ENCODE data around the gene CACUL1.
A peak's percentile ranks its signal among the peaks of the same experiment; 100 is the strongest.
"Not testable (repeated sequence)": the region's sequence is repeated elsewhere in the genome, so short reads cannot be mapped to it uniquely, and the experiment has no call there.

The CACUL1 gene

GRCh38 chr10:118768041-118768919, 13.5 kb upstream of the CACUL1 start:
- no peak for DNase-seq

GRCh38 chr10:118767297-118768040, 12.7 kb upstream of the CACUL1 start:
- no peak for DNase-seq

DNA sequence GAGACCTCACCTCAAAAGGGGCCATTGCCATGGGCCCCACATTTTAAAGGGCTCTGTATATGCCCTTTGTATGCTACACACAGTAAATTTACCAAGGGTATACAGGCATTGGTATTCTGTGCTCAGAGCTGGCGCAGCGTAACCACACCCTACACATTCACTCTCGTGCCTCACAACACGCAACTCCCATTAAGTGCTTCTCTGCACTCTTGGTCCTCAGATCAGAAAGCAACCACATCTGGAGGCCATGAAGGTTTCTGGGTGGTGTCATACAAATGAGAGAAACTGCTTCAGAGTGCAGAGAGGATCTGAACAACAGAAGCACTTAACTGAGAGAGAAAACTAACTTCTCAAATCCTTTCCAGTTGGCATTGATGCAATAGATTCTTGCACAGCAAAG, 9.4 kb upstream of the CACUL1 start:
- no peak for DNase-seq

DNA sequence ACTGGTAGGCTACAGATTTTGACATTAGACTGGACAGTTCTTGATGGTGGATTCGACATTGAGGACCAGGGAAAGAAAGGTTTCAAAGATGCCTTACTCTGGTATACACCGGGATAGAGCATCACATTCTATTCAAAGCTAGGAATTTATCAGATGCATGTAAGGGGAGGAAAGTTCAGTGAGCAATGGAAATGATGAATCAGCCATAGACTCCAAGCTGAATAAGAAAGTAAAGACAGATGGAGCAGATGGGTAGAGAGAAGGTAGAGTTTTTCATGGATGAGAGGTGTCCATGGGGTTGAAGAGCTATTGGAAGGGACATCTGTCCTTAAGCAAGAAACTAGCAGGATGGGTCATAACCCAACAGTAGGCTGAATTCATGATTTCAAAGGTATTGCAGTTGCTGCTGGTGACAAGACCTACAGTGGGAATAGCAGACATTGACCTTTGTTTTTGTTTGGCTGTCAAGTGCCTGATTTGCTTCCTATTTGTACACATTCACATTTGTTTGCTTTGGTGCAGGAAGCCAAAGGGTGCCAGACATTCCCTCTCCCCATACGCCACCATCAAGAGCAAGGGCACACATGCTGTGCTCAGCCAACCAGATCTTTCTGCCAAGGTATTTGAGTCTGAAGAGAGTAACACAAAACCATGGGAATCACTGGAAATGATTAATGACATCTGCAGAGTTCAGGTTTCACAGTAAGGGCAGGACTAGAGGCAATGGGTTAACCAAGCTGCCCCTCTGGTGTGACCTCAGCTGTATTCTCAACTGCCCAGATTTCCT, 8.6 kb upstream of the CACUL1 start:
- DNase-seq: no peak

DNA sequence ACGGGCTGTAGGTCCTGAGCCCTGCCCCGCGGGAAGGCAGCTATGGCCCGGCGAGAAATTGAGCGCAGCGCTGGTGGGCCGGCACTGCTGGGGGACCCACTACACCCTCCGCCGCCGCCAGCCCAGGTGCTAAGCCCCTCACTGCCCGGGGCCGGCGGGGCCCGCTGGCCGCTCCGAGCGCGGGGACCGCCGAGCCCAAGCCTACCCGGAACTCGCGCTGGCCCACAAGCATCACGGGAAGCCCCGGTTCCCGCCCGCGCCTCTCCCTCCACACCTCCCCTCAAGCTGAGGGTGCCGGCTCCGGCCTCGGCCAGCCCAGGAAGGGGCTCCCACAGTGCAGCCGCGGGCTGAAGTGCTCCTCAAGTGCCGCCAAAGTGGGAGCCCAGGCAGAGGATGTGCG, 5.5 kb upstream of the CACUL1 start:
- DNase-seq: no peak

- DNase-seq: no peak
Observed at GRCh38 chr10:118758449-118758848, 3.7 kb upstream of the CACUL1 start.

DNA sequence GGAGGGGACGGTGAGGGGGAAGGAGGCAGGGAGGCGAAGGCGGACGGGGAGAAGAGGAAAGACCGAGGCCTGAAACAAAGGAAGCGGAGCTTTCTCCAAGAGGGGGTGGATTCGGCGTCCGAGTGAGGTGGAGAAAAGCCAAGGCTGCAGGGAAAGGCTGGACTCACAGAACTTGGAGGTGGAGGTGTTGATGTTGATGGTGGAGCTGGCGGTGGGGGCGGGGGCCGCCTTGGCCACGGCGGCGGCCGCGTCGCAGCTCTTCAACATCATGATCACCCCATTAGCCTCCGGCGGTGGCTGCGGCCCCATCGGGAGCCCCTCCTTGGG, 578 bp downstream of the CACUL1 start:
- DNase-seq: peak; percentile 16

DNA sequence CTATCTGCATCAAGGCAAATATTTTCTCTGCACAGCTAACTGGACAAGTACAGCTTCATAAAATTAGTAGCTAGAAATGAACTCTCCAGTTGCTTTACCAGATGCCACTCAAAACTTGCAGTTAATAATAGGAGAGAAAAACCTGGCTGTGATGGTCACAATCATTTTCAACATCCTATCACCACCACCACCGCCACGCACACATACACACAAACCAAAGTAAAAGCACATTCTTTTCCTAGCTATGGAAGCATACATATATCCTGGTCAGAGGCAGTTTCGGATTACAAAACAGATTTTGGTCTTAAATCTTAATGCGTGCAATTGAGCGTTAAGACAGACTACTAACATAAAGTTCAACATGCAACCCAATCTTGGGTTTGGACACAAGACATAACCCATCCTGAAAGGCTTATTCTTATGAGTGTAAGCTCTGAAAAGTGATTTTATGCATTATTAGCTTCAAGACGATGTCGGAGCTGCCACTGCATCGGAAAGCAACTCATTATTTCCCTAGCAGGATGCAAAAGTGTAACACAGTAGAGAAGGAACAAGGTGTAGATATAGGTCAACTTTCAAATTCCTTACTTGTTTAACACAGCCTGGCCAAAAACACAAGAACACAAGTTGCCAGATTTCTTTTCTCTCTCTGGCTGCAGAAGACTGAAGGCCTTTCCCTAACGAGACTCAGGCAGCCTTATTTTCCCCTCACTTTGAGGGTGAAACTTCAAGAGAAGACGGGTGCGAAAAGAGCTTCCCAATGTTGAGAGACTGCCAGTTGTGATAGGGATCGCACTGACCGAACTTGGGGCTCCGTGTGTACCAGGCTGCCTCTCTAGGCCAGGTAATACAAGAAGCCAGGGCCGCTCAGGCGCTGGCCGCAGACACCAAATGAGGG, 1.2 kb downstream of the CACUL1 start:
- no peak for DNase-seq

GRCh38 chr10:118752409-118752808, 2.4 kb downstream of the CACUL1 start:
- no peak for DNase-seq

DNA sequence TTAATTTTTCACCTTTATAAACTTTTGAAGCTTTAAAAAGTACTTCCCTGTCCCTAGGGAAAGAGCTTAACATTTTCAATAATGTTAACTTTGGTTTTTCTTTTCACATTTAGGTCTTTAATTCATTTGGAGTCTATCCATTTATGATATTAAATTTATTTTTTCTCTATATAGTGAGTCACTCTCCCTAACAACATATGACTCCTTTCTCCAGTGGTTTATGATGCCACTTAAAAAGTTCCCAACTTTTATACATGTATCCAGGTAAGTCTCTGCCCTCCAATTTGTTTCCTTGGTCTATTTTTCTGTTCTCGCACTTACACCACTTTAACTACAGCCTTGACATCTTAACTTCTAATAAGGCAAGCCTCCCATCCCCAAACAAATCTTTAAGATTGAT, 3.5 kb downstream of the CACUL1 start:
- DNase-seq: no peak

DNA sequence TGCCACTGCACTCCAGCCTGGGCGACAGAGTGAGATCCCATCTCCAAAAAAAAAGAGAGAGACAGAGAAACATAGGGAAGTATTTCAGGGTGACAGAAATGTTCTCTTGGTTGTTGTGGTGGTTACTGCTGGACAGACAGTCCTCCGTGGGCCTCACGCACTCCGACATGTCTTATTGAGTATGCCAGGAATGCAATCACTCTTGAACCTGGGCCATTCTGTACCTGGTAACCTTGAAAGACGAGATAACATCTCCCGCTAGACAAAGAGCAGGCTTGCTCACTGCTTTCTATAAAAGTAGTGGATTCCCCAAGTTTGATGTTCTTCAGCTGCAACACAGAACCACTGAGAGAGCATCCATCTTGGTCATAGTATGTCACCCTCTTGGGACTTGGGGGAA, 6.7 kb downstream of the CACUL1 start:
- DNase-seq: no peak

- no peak for DNase-seq
Observed at GRCh38 chr10:118746246-118746645, 8.5 kb downstream of the CACUL1 start.

- no peak for DNase-seq
Observed at GRCh38 chr10:118745056-118745455, 9.7 kb downstream of the CACUL1 start.

DNA sequence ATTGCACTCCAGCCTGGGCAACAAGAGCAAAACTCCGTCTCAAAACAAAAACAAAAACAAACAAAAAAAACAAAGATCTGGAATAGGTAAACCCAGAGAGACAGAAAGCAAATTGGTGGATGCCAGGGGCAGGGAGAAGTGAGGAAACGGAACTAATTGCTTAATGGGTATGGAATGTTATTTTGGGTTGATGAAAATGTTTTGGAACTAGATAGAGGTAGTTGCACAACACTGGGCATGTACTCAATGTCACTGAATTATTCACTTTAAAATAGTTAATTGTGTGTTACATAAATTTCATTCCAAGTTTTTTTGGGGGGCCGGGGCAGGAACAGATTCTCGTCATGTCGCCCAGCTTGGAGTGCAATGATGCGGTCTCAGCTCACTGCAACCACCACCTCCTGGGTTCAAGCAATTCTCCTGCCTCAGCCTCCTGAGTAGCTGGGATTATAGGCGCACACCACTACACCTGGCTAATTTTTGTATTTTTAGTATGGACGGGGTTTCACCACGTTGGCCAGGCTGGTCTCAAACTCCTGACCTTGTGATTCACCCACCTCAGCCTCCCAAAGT, 10.3 kb downstream of the CACUL1 start:
- DNase-seq: not testable (repeated sequence)

DNA sequence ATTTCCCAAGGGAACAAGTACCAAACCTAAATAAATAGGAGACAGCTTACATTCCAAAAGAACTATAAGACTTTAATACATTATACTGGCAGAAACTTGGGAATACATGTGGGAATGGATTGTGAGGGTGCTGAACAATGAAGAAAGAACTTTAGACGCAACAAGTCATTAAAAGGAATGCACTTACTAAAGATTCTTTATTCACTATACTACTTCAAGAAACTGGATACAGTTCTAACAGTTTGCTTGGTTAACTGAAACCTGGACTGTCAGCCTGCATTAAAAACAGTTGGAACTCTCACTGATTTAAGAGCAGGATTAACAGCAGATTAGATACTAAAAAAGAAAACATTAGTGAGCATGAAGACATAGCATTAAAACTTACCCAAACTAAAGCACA, 12.0 kb downstream of the CACUL1 start:
- DNase-seq: no peak

- no peak for DNase-seq
Observed at GRCh38 chr10:118742032-118742431, 12.7 kb downstream of the CACUL1 start.

DNA sequence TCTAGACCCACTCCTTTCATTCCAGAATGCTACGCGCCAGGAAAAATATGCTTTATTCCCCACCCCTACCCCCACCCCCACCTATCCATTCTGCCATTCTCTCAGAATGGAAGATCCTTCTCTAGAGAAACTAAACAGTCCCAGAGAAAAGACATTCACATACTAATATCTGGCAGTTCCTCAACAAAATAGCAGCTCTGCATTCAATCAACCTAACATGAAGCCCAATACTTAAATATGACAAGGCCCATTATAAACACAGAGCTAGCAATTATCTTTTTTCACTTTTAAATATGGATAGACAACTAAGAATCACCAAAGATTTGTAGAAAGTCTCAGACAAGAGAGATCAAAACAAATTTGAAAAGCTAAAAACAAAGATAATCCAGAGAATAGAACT, 16.4 kb downstream of the CACUL1 start:
- DNase-seq: no peak

- DNase-seq: no peak
Observed at GRCh38 chr10:118737603-118738302, 17.0 kb downstream of the CACUL1 start.

- no peak for DNase-seq
Observed at GRCh38 chr10:118735294-118735693, 19.5 kb downstream of the CACUL1 start.

DNA sequence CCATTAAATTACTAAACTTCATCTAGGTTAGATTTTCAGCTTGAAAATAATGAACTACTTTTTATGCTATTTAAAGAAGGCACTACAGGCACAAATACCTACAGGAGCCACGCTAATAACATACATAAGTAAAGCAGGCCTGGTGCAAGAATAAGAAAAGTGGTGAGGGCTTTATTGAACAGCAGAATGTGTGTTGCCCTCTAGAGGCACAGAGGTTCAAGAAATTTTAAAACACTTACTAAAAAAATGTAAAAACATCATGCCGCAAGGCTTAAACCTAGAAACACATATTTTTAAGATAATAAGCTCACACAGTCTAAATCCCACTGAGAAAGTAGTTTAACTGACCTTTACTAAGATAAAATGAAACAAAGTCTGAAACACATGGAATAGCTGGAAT, 20.3 kb downstream of the CACUL1 start:
- no peak for DNase-seq

All from activated T-cell treated with anti-CD3 and anti-CD28 coated beads for 4 hours (primary cell).